GM19395 (cell line): ENCODE data around the gene NNMT.
"Not testable (repeated sequence)": the region's sequence is repeated elsewhere in the genome, so short reads cannot be mapped to it uniquely, and the experiment has no call there.

Experiments used
- ATAC-seq: cut with Tn5 transposase; IDR thresholded peaks from one replicate; pipeline ENCODE4 v1.9.1; 2021; ENCODE audit warnings: mild to moderate bottlenecking, moderate library complexity; ENCODE audit not compliant: unreplicated experiment

Gene NNMT

DNA sequence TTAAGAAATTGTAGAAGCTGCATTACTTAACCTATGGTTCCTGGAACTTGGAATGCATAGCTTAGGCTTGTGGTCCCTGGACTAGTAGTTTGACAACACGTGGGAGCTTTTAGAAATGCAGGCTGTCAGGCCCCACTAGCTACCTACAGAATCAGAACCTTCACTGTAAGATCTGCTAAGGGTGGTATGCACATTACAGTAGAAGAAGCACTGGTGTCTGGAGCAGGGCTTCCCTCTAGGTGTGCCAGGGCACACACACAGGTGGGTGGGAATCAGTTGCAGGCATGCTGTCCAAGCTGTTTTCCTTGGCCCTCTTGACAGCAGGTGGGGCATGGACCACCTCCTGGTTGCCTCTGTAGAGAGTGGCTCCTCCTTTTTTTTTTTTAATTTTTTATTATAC is 8.8 kb downstream of the NNMT start:
- ATAC-seq: no peak

DNA sequence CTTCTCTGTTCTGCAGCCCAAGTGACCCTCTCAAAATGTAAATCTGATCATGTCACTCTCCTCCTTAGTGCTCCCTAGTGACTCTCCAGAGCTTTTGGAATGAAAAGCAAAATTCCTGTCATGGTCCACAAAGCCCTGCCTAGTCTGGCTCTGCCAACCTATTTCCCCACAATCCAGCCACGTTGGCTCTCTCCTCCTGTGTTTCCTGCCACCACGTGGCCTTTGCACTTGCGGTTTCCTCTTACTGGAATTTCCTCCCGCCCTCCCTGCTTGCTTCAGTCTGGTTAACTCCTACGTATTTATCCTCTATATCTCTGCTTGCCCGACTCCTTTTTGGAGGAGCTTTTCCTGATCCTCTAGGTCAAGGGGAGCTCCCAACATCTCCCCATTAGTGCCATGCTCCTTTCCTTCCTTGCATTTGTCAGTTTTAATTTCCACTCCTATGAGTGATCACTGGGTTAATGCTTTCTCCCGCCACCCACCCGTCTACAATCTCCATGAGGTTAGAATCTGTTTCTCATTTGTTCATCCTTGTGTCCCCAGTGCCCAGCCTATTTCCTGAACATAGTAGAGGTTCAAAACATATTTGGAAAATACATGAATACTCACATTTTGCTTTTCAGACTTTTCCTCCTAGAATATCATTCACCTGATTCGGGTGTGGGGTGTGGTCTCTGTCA is 11.5 kb downstream of the NNMT start:
- ATAC-seq: no peak

- ATAC-seq: no peak
Measured at GRCh38 chr11:114308689-114309089, 12.5 kb downstream of the NNMT start.

- no peak for ATAC-seq
Measured at GRCh38 chr11:114309517-114309916, 13.3 kb downstream of the NNMT start.

DNA sequence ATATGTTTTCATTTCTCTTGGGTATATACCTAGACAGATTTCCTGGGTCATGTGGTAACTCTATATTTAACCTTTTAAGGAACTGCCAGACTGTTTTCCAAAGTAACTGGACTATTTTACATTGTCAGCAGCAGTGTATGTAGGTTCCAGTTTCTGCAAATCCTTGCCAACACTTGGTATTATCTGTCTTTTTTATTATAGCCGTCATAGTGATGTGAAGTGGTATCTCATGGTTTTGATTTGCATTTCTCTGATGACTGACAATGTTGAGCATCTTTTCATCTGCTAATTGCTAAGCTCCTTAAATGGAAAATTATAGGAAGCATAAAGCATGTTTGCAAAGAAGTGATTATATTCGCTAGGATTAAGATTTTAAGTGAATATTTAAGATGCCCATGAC is 13.9 kb downstream of the NNMT start:
- ATAC-seq: no peak

- no peak for ATAC-seq
Measured at GRCh38 chr11:114311946-114312345, 15.7 kb downstream of the NNMT start.

DNA sequence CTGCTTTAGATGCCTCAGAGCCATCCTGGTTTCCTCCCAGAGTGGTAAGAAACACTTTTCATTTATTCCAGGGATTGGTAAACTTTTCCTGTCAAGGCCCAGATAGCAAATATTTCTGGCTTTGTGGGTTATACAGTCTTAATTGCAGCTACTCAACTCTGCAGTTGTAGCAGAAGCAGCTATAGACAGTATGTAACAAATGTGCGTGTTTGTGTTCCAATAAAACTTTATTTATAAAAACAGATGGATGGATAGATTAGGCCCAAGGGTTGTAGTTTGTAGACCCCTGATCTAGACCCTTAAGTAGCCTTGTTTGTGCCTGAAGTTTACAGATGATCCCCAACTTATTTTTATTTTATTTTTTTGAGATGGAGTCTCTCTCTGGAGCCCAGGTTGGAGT is 17.9 kb downstream of the NNMT start:
- no peak for ATAC-seq

- ATAC-seq: no peak
Measured at GRCh38 chr11:114315749-114316368, 19.7 kb downstream of the NNMT start.

DNA sequence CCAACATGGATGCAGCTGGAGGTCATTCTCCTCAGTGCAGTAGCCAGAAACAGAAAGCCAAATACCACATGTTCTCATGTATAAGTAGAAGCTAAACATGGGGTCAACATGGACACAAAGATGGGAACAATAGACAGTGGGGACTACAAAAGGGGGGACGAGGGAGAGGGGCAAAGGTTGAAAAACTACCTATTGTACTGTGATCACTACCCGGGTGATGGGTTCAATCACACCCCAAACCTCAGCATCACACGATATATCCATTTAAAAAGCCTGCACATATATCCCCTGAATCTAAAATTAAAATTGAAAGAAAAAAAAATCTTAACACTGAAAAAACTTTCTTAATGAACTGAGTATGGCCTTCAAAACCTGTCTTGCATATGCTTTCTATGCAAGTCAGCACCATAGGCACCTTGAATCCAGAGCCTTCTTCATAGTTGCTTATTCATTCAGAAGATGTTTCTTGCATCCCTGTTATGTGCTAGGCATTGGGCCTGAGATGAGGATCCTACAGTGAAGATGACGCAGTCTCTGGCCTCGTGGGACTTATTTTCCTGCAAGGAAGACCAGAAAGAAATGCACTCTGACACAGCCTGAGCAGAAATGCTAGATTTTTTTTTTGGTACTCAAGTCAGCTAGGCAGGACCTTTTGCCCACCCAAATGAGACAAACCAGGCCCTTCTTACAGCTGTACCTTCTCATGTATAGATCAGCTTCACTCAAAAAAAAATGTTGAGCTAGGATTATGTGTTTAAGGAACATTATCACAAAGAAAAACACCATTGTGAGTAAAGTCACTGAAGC is 21.0 kb downstream of the NNMT start:
- ATAC-seq: no peak

DNA sequence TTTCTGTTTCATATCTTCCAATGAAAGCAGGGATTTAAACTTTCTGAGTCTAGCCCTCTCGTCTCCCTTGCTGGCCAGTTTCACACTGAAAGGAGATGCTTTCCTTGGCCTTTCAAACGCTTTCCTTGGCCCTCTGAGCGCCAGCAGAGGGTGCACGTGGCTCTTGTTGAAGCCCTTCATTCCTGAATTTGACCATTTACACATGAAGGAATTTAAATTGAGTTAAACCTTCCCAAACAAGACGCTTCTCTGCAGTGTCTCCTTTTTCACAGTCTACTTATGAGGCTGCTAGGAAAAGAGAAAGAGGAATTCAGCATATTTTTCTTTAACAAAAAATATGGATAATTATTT is 21.6 kb downstream of the NNMT start:
- ATAC-seq: no peak

- no peak for ATAC-seq
Measured at GRCh38 chr11:114318361-114318760, 22.2 kb downstream of the NNMT start.

DNA sequence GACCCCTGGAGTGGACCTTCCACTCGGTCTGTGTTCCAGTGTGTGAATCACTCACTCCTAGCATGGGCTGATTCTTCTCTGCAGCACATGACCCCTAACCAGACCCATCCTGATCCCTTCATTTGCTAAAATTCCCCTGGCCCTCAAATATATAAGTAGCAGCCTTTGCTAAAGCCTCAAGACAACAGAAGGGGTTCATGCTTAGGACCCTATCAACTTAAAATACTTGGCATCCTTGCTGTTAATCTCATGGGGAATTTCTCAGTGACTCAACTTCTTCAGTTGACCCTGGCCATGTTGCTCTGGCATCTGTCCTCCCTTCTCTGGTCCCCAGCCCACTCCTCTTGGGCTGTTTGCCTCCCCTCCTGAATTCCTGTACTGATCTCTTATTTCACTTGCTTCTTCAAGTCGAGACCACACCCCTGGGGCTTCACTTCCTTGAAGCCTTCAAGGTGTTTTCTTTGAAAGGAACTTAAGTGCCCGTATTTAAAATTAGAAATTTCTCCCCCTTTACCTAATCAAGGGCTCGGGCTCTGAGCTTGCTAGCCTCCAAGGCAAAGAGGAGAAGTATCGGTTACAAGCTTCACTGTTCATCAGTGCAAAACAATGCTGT is 23.6 kb downstream of the NNMT start:
- no peak for ATAC-seq

- ATAC-seq: no peak
Measured at GRCh38 chr11:114321621-114322257, 25.5 kb downstream of the NNMT start.

GRCh38 chr11:114322934-114323333 is 26.7 kb downstream of the NNMT start:
- no peak for ATAC-seq

DNA sequence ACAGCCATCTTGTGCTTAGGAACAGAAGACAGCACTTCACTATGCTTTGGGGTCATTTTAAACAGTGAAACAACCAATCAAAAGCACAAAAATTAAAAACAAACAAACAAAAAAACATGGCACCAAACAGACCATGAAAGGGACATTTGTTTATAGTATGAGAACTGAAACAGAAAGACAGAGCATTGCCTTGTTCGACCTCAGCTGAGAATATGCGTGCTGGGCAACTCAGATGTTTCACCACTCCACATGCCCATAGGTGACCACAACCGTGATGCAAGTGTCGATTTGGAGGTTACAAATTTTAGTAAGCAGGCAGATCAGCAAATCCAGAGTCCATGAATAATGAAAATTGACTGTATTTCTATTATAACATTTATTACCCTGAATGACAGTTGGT is 30.0 kb downstream of the NNMT start:
- no peak for ATAC-seq

- no peak for ATAC-seq
Measured at GRCh38 chr11:114326776-114327175, 30.6 kb downstream of the NNMT start.

GRCh38 chr11:114330373-114330772 is 34.2 kb downstream of the NNMT start:
- no peak for ATAC-seq

DNA sequence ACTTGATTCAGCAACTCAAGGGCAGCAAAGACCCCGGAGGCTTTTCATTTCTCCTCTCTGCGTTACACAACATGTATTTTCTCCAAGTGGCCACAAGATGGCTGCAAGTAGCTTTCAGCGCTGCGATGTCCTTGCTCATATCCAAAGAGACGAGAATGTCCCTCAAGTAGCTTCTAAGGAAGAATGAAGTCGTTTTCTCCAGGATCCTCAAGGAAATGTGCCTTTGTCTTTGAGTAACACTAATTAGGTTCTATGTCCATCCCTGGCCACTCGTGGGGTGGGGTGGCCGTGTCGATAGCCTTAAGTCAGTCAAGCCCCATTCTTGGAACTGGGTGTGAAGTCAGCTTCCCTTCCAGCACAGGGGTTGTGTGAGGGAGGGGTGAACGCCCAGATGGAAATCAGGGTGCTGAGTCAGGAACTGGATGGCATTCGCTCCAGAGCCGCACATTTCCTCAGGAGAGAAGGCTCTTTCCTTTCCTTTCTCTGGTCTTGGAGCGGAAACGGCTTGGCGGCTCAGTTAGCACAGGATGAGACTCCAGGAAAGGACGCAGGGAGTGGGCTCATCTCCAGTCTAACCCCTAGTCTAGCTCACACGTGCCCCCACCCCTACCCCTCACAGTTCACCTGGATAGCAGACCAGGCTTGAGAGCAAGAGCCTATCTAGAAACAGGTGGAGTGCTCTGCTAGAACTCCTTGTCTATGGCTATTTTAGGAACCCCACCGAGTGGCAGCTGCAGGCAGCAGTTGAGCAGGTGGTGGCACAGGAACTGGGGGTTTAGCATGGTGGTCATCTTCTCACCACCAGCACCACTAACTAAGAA is 44.3 kb downstream of the NNMT start:
- ATAC-seq: no peak

DNA sequence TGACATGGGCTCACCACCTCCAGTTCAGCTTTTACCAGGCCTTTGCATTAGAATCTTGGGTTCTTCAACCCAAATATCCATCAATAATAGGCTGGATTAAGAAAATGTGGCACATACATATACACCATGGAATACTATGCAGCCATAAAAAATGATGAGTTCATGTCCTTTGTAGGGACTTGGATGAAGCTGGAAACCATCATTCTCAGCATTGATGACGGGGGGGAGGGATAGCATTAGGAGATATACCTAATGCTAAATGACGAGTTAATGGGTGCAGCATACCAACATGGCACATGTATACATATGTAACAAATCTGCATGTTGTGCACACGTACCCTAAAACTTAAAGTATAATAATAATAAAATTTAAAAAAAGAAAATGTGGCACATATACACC is 45.5 kb downstream of the NNMT start:
- not testable (repeated sequence) for ATAC-seq

- no peak for ATAC-seq
Measured at GRCh38 chr11:114342476-114342875, 46.3 kb downstream of the NNMT start.
